Heart left ventricle (tissue), 16 donors: Measurements from ENCODE around the gene SUPT20HL2. TPM values are rescaled to one million over a fixed set of nuclear protein-coding genes. Genes with fewer than 3 reads are reported as not detected.

Experiments used
- ATAC-seq, 4 donors: fragments of 200-7000 bp; cut with Tn5 transposase; one replicate each; pipeline ENCODE4 v1.9.1; 2020 to 2022; ENCODE audit warnings: moderate library complexity in 4 of 4, mild to moderate bottlenecking in 3 of 4, moderate number of reproducible peaks in 1 of 4
- DNase-seq, 5 donors: peaks; one replicate each; pipeline ENCODE4 v3.0.0-alpha.2; 2020
- H3K27ac ChIP-seq, 12 donors: fragments of 200-600 bp; sonication (generic) in 4 of 12; one replicate each; pipeline versions ENCODE4 v1.5.0 to v1.8.0; 2016 to 2022; ENCODE audit warnings: mild to moderate bottlenecking in 2 of 12
- H3K27me3 ChIP-seq, 9 donors: fragments of 200-600 bp; sonication (generic) in 2 of 9; one replicate each; pipeline versions ENCODE4 v1.5.1 to v1.8.0; 2016 to 2022; ENCODE audit warnings: mild to moderate bottlenecking in 3 of 9
- H3K36me3 ChIP-seq, 9 donors: fragments of 200-600 bp; sonication (generic) in 2 of 9; one replicate each; pipeline versions ENCODE4 v1.5.0 to v1.8.0; 2018 to 2022; ENCODE audit warnings: mild to moderate bottlenecking in 2 of 9
- H3K4me1 ChIP-seq, 12 donors: fragments of 200-600 bp; sonication (generic) in 4 of 12; one replicate each; pipeline versions ENCODE4 v1.5.0 to v1.8.0; 2016 to 2022; ENCODE audit warnings: mild to moderate bottlenecking in 3 of 12
- H3K4me3 ChIP-seq, 12 donors: fragments of 200-600 bp; sonication (generic) in 4 of 12; one replicate each; pipeline versions ENCODE4 v1.5.0 to v1.8.0; 2017 to 2022; ENCODE audit warnings: mild to moderate bottlenecking in 9 of 12, moderate library complexity in 4 of 12
- H3K9me3 ChIP-seq, 12 donors: fragments of 200-600 bp; sonication (generic) in 4 of 12; one replicate each; pipeline versions ENCODE4 v1.5.0 to v1.8.0; 2016 to 2022; ENCODE audit warnings: mild to moderate bottlenecking in 1 of 12
- CTCF ChIP-seq, 12 donors: fragments of 200-600 bp; sonication (generic) in 4 of 12; IDR thresholded peaks; one replicate each; pipeline versions ENCODE4 v1.5.0 to v1.8.0; 2018 to 2022; ENCODE audit warnings: antibody characterized with exemption in 12 of 12, mild to moderate bottlenecking in 5 of 12
- POLR2A ChIP-seq, 2 donors: fragments of 450-650 bp; IDR thresholded peaks; one replicate each; pipeline ENCODE4 v1.6.1; 2017; ENCODE audit warnings: antibody characterized with exemption in 2 of 2, mild to moderate bottlenecking in 2 of 2, moderate library complexity in 2 of 2
- WGBS, 4 donors: extraction: QIAGEN DNeasy Blood & Tissue Kit in 2 of 4; methylation state at CpG; one replicate each; pipeline versions ENCODE4 v1.1.5 to v1.1.7; 2013 to 2018; 5-methylcytosine and 5-hydroxymethylcytosine counted together
- intact Hi-C, 10 donors: fragments of 100-400 bp; cut with DNase I; formaldehyde crosslinking; loops; one replicate each; pipeline versions ENCODE4 v1.11.1 to v1.14.2; 2022
- polyA plus RNA-seq, 2 donors: library from polyadenylated mRNA; stranded (reverse); fragments of 200-250 nt; gene quantifications; one replicate each; pipeline ENCODE4 v1.2.3, GENCODE V29; 2013
- total RNA-seq, 9 donors: library from RNA; depleted of rRNA in 2 of 9; stranded (reverse); fragments of >200 nt in 2 of 9; fragmentation: NEBNext Ultra II Directional in 3 of 9; extraction: Animal tissue kit (Norgen Biotek cat#: 25700) in 3 of 9; gene quantifications; one replicate each; pipeline versions ENCODE4 v1.1.0 to v1.2.4, GENCODE V29; 2016 to 2023
- donor health status: ischemic (EF 13 %, LVEDD 7.1; RV severe dilation, severe dysfunction).
- donor health status: healthy with polysubstance abuse.
- donor health status: DM: no; HTN: yes; CAD: no.
- donor health status: DM: no; HTN: no; CAD: no.
- donor health status: ischemic (EF 25% LVEDD 6.9; RV normal size, moderate dysfunction).
- donor health status: ischemic (EF 25% LVEDD 5.7; RV mildly dilated, moderate dysfunction).
- donor health status: healthy.
- donor health status: DM: yes; HTN: yes; CAD: no.
- donor health status: ischemic (EF 35%, LVEDD 5.7; RV mildly dilated, moderate dysfunction).
- donor health status: nonischemic (EF 11% LVEDD 7.7; RV severe dilation, severe dysfunction).
- donor health status: DM: yes; HTN: yes; CAD: no.
- donor health status: PGD.
- donor health status: ischemic (EF 29% LVEDD 5.4; RV normal size, mild dysfunction).
- donor health status: nonischemic (EF 23%, LVEDD 6.1; RV moderate dilation, normal function).

The SUPT20HL2 gene
- total and polyA plus RNA-seq, 11 donors, result 0.22 TPM; not detected in 10

- 51 to 74% (median 62%) methylated on average over 5 of the region's 5 CpGs for WGBS, 4 donors
These were observed 37.9 kb downstream of the SUPT20HL2 start for GRCh38 chrX:24276015-24276414.

DNA sequence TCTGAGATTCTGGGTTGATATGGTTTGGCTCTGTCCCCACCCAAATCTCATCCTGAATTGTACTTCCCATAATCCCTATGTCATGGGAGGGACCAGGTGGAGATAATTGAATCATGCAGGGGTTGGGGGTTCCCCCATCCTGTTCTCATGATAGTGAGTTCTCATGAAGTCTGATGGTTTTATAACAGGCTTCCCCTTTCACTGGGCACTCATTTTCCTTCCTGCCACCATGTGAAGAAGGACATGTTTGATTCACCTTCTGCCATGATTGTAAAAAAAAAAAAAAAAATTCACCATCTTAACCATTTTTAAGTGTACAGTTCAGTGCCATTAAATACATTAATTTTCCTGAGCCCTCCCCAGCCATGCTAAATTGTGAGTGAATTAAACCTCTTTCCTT, 42.6 kb downstream of the SUPT20HL2 start:
- H3K9me3 ChIP-seq, result no peaks in the 10 kb centered on the region
- H3K4me3 ChIP-seq, result no peak overlapping the region
- TF ChIP-seq CTCF (IDR thresholded peaks at IDR 0.05) (no peak), POLR2A (IDR thresholded peaks at IDR 0.05) (no peak)
- DNase-seq (no peak), ATAC-seq (no peak)
- intact Hi-C loops, result no loop called here
- H3K4me1 ChIP-seq, result no peaks in the 10 kb centered on the region
- peaks cover 0 to 45% (median 0%) of the 10 kb centered on the region in 9 donors for H3K27me3 ChIP-seq
- H3K27ac ChIP-seq, result no peak overlapping the region
- no peaks in the 10 kb centered on the region for H3K36me3 ChIP-seq

More at GRCh38 chrX:24276015-24276414, 37.9 kb downstream of the SUPT20HL2 start:
- Histone ChIP-seq H3K9me3 (no peaks in the 10 kb centered on the region), H3K4me3 (no peak overlapping the region), H3K36me3 (no peaks in the 10 kb centered on the region), H3K4me1 (no peaks in the 10 kb centered on the region), H3K27ac (no peak overlapping the region), H3K27me3 (peaks cover 0 to 52% (median 0%) of the 10 kb centered on the region in 9 donors)
- no peak for TF ChIP-seq POLR2A (IDR thresholded peaks at IDR 0.05)
- TF ChIP-seq CTCF (IDR thresholded peaks at IDR 0.05), result no peak
- intact Hi-C loops, result no loop called here
- no peak for DNase-seq
- no peak for ATAC-seq

GRCh38 chrX:24268786-24269185, 45.1 kb downstream of the SUPT20HL2 start:
- no peak for ATAC-seq
- H3K27ac ChIP-seq, result no peak overlapping the region

DNA sequence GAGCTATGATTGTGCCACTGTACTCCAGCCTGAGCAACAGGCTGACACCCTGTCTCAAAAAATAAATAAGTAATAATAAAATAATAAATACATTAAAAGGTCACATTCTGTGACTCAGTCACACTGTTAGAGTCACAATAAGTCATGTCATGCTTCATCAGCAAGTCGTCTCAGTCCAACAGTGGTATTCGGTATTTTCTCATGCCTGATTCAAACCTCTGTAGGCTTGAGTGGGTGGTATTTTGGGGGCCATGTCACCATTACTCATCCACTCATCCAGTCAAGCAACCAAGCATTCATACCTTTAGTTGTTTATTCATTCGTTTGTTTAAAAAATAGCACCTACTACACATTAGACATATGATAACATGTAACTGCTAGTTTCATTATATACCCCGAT, 46.9 kb downstream of the SUPT20HL2 start:
- Histone ChIP-seq H3K9me3 (no peaks in the 10 kb centered on the region), H3K27ac (no peak overlapping the region), H3K27me3 (peaks cover 0 to 35% (median 0%) of the 10 kb centered on the region in 9 donors), H3K4me3 (no peak overlapping the region), H3K36me3 (no peaks in the 10 kb centered on the region), H3K4me1 (no peaks in the 10 kb centered on the region)
- intact Hi-C loops, result loop anchor here in 3 of 10 donors (10.0 kb wide), 2 partner anchors 98 to 228 kb away; partner anchors contain the start of gene SUPT20HL1 (in 1 of the 3)
- no peak for ATAC-seq
- TF ChIP-seq CTCF (IDR thresholded peaks at IDR 0.05) (no peak), POLR2A (IDR thresholded peaks at IDR 0.05) (no peak)
- 65 to 96% (median 81%) methylated on average over 4 of the region's 4 CpGs for WGBS, 4 donors
- DNase-seq, result no peak

More at GRCh38 chrX:24268786-24269185, 45.1 kb downstream of the SUPT20HL2 start:
- intact Hi-C loops, result loop anchor here in 3 of 10 donors (10.0 kb wide), 2 partner anchors 96 to 226 kb away; partner anchors contain the start of gene SUPT20HL1 (in 1 of the 3)
- H3K27me3 ChIP-seq, result peaks cover 0 to 39% (median 0%) of the 10 kb centered on the region in 9 donors
- no peak for DNase-seq
- no peak for TF ChIP-seq CTCF (IDR thresholded peaks at IDR 0.05)
- no peak for TF ChIP-seq POLR2A (IDR thresholded peaks at IDR 0.05)
- no peaks in the 10 kb centered on the region for H3K9me3 ChIP-seq
- WGBS, 4 donors, result 87 to 95% (median 93%) methylated on average over 5 of the region's 5 CpGs
- no peaks in the 10 kb centered on the region for H3K36me3 ChIP-seq
- no peaks in the 10 kb centered on the region for H3K4me1 ChIP-seq
- no peak overlapping the region for H3K4me3 ChIP-seq
